ENCODE measurements around the gene NMNAT3. TPM values are rescaled to one million over a fixed set of nuclear protein-coding genes. Genes with fewer than 3 reads are reported as not detected.
"Not testable (repeated sequence)": the region's sequence is repeated elsewhere in the genome, so short reads cannot be mapped to it uniquely, and the experiment has no call there.

Gene NMNAT3
- total RNA-seq, 6 experiments from 2014 or later, result 1.3 to 3.6 (median 2.6) TPM

DNA sequence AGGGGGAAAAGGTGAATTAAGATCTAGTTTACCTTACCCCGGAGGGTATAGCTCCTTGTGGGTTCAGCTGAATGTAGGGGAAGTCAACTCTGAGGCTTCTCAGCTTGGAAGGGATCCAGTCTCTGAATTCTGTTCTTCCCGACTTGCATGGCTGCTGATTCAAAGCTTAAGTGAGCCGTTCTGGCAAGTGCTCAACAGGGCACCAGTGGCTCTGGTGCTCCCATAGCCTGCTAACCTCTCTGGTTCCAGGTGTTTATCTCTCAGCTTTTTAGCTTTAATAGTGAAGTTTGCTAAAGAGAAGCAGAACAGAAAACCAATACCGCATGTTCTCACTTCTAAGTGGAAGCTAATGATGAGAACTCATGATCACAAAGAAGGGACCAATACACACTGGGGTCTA, 92.0 kb downstream of the NMNAT3 start:
- no peak overlapping the region for H3K27ac ChIP-seq
- H3K4me3 ChIP-seq, result no peak overlapping the region
- H3K36me3 ChIP-seq, result no peaks in the 10 kb centered on the region
- H3K9me3 ChIP-seq, result no peaks in the 10 kb centered on the region
- intact Hi-C loops (cut with DNase I), result no loop called here
- ATAC-seq (no peak), DNase-seq (no peak)
- H3K4me1 ChIP-seq, result no peaks in the 10 kb centered on the region
- WGBS (ENCODE audit: insufficient coverage, low coverage, low lambda C conversion rate, missing lambda C conversion rate), result 77% methylated on average over 4 of the region's 4 CpGs
- TF ChIP-seq, protein P1, sequence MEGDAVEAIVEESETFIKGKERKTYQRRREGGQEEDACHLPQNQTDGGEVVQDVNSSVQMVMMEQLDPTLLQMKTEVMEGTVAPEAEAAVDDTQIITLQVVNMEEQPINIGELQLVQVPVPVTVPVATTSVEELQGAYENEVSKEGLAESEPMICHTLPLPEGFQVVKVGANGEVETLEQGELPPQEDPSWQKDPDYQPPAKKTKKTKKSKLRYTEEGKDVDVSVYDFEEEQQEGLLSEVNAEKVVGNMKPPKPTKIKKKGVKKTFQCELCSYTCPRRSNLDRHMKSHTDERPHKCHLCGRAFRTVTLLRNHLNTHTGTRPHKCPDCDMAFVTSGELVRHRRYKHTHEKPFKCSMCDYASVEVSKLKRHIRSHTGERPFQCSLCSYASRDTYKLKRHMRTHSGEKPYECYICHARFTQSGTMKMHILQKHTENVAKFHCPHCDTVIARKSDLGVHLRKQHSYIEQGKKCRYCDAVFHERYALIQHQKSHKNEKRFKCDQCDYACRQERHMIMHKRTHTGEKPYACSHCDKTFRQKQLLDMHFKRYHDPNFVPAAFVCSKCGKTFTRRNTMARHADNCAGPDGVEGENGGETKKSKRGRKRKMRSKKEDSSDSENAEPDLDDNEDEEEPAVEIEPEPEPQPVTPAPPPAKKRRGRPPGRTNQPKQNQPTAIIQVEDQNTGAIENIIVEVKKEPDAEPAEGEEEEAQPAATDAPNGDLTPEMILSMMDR (IDR thresholded peaks at IDR 0.05), result no peak
- no peak for TF ChIP-seq POLR2A (IDR thresholded peaks at IDR 0.05)
- H3K27me3 ChIP-seq, result no peaks in the 10 kb centered on the region

- intact Hi-C loops (cut with DNase I), result not testable (repeated sequence)
Measured at GRCh38 chr3:139583651-139584050, 94.1 kb downstream of the NMNAT3 start.

DNA sequence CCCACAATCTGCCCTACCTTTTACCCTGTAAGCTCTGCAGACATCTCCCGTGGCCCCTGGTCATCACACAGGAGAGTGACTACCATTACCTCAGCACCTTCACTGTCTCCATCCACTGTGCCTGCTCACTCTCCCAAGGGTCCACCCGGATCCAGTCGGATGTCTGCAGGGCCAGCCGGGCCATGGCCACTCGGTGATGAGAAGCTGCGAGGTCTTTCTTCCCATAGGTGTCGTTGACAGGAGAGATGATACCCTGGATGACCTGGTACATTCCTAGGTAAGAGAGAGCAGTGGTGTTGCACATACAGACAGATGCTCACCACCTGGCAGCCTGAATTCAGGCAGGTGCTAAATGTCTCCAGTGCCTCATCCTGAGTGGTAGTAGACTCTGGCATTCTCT, 99.0 kb downstream of the NMNAT3 start:
- no peak for DNase-seq
- ATAC-seq, result no peak
- WGBS (ENCODE audit: insufficient coverage, low coverage, low lambda C conversion rate, missing lambda C conversion rate), result 78% methylated on average over 3 of the region's 7 CpGs
- peaks cover 0 to 4% (median 0%) of the 10 kb centered on the region in 4 donors for H3K4me1 ChIP-seq
- H3K9me3 ChIP-seq, result no peaks in the 10 kb centered on the region
- no peaks in the 10 kb centered on the region for H3K36me3 ChIP-seq
- TF ChIP-seq, protein P1 (IDR thresholded peaks at IDR 0.05), result no peak
- no peak for TF ChIP-seq POLR2A (IDR thresholded peaks at IDR 0.05)
- intact Hi-C loops (cut with DNase I), result no loop called here
- H3K27me3 ChIP-seq, result no peaks in the 10 kb centered on the region
- no peak overlapping the region for H3K27ac ChIP-seq
- H3K4me3 ChIP-seq, result no peak overlapping the region

More at GRCh38 chr3:139583651-139584050, 94.1 kb downstream of the NMNAT3 start:
- not testable (repeated sequence) for H3K36me3 ChIP-seq, H3K4me1 ChIP-seq, H3K4me3 ChIP-seq, DNase-seq, H3K27ac ChIP-seq, H3K9me3 ChIP-seq, ATAC-seq, H3K27me3 ChIP-seq
- 98% methylated on average over 12 of the region's 12 CpGs for WGBS (ENCODE audit: insufficient coverage, low coverage, low lambda C conversion rate, missing lambda C conversion rate)

DNA sequence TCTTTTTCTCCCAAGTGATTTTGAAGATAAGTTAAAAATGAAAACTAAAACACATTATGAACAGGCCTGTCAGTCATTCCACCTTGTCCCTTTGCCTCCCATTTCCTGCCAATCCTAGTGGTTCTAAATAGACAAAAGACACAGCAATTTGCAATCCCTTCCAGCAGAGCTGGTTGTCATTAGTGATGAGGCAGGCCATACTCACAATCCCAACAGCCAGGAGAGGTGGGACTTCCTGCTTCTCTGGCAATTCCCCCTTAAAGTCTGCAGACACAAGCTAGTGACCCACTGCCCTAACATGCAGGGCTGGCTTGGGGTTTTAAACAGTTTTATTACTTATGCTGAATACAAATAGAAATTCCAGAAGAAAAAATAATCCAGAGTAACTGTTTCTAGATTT, 99.9 kb downstream of the NMNAT3 start:
- ATAC-seq (no peak), DNase-seq (no peak)
- Histone ChIP-seq H3K9me3 (no peaks in the 10 kb centered on the region), H3K27ac (no peak overlapping the region), H3K36me3 (no peaks in the 10 kb centered on the region), H3K4me3 (no peak overlapping the region), H3K4me1 (peaks cover 0 to 13% (median 0%) of the 10 kb centered on the region in 4 donors), H3K27me3 (no peaks in the 10 kb centered on the region)
- TF ChIP-seq POLR2A (IDR thresholded peaks at IDR 0.05), result no peak
- intact Hi-C loops (cut with DNase I), result no loop called here

DNA sequence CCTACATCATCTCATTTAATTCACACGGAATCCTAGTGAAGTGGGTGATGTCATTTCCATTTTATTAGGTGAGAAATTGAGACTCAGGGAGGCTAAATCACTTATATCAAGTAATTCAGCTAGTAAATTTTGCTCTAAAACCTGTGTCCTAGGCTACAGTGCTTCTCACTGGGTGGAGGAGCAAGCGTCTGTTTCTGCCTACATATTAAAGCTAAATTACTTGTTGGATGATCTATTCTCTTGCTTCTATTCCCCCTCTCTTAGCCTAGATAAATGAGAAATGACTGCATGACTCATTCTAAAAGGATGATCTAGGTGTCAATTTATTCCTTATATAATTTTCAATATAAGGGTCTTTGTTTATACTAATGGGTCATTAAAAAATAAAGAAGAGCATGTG, 100.4 kb downstream of the NMNAT3 start:
- H3K27me3 ChIP-seq, result no peaks in the 10 kb centered on the region
- peaks cover 0 to 18% (median 0%) of the 10 kb centered on the region in 4 donors for H3K4me1 ChIP-seq
- H3K27ac ChIP-seq, result no peak overlapping the region
- DNase-seq (no peak), ATAC-seq (no peak)
- 82% methylated on average over 2 of the region's 2 CpGs for WGBS (ENCODE audit: insufficient coverage, low coverage, low lambda C conversion rate, missing lambda C conversion rate)
- H3K9me3 ChIP-seq, result no peaks in the 10 kb centered on the region
- intact Hi-C loops (cut with DNase I), result no loop called here
- no peak for TF ChIP-seq POLR2A (IDR thresholded peaks at IDR 0.05)
- TF ChIP-seq, protein P1 (IDR thresholded peaks at IDR 0.05), result no peak
- H3K4me3 ChIP-seq, result no peak overlapping the region
- H3K36me3 ChIP-seq, result no peaks in the 10 kb centered on the region

Data from right lobe of liver (tissue), 6 donors.